ENCODE measurements around the gene TRIOBP.
A peak's percentile ranks its signal among the peaks of the same experiment; 100 is the strongest.

Gene TRIOBP

GRCh38 chr22:37674951-37675929 lies 21.6 kb upstream of the TRIOBP start, which contains the start of gene LGALS1:
LGALS1 (plus strand) TSS chr22:37675636; CDS start chr22:37675703, 67 bp downstream.
- Mint-ChIP-seq H3K4me3 (peak within 1 kb of the TSS; percentile 85 to 91), H3K9me3 (no peaks in the 10 kb centered on the region), H3K27ac (peak within 1 kb of the TSS; percentile 98), H3K36me3 (ENCODE audit: insufficient read depth) (peaks cover 36% of the 10 kb centered on the region), H3K27me3 (no peaks in the 10 kb centered on the region), H3K4me1 (ENCODE audit: low read depth in 2 of 2) (peaks cover 31 to 40% of the 10 kb centered on the region in 2 donors)
- DNase-seq: peak; percentile 43 to 46 (median 45)
- ATAC-seq (replicated peaks): peak; percentile 38

- no peak for DNase-seq
- no peak for ATAC-seq (replicated peaks)
- H3K36me3 Mint-ChIP-seq (ENCODE audit: insufficient read depth): peaks cover 36% of the 10 kb centered on the region
- peak overlapping the region; percentile 85 to 91 for H3K4me3 Mint-ChIP-seq
- no peaks in the 10 kb centered on the region for H3K9me3 Mint-ChIP-seq
- peak overlapping the region; percentile 98 for H3K27ac Mint-ChIP-seq
- H3K27me3 Mint-ChIP-seq: no peaks in the 10 kb centered on the region
- H3K4me1 Mint-ChIP-seq (ENCODE audit: low read depth in 2 of 2): peaks cover 32 to 38% of the 10 kb centered on the region in 2 donors
These were observed 20.7 kb upstream of the TRIOBP start for GRCh38 chr22:37675930-37676735.

GRCh38 chr22:37676736-37677492 lies 19.9 kb upstream of the TRIOBP start:
- Mint-ChIP-seq H3K9me3 (no peaks in the 10 kb centered on the region), H3K4me1 (ENCODE audit: low read depth in 2 of 2) (peaks cover 38 to 44% of the 10 kb centered on the region in 2 donors), H3K27me3 (no peaks in the 10 kb centered on the region), H3K27ac (peak overlapping the region; percentile 98), H3K36me3 (ENCODE audit: insufficient read depth) (peaks cover 37% of the 10 kb centered on the region), H3K4me3 (peak overlapping the region; percentile 85 to 91)
- DNase-seq (peak; percentile 88 to 93 (median 92)), ATAC-seq (replicated peaks) (peak; percentile 84)

GRCh38 chr22:37677493-37677974 lies 19.3 kb upstream of the TRIOBP start:
- Mint-ChIP-seq H3K27me3 (no peaks in the 10 kb centered on the region), H3K36me3 (ENCODE audit: insufficient read depth) (peaks cover 37% of the 10 kb centered on the region), H3K27ac (peak overlapping the region; percentile 98), H3K4me1 (ENCODE audit: low read depth in 2 of 2) (peaks cover 32 to 39% of the 10 kb centered on the region in 2 donors), H3K9me3 (no peaks in the 10 kb centered on the region), H3K4me3 (peak overlapping the region; percentile 85 to 91)
- ATAC-seq (replicated peaks) (peak; percentile 62), DNase-seq (no peak)

GRCh38 chr22:37678372-37678771 lies 18.5 kb upstream of the TRIOBP start:
- no peaks in the 10 kb centered on the region for H3K27me3 Mint-ChIP-seq
- DNase-seq: no peak
- H3K9me3 Mint-ChIP-seq: no peaks in the 10 kb centered on the region
- peak overlapping the region in 1 of 2 donors; percentile 85 for H3K4me3 Mint-ChIP-seq
- H3K36me3 Mint-ChIP-seq (ENCODE audit: insufficient read depth): peaks cover 37% of the 10 kb centered on the region
- ATAC-seq (replicated peaks): no peak
- peak overlapping the region in 1 of 2 donors; percentile 98 for H3K27ac Mint-ChIP-seq
- H3K4me1 Mint-ChIP-seq (ENCODE audit: low read depth in 2 of 2): peaks cover 30 to 37% of the 10 kb centered on the region in 2 donors

- ATAC-seq (replicated peaks) (no peak), DNase-seq (no peak)
- Mint-ChIP-seq H3K4me1 (ENCODE audit: low read depth in 2 of 2) (peaks cover 22 to 29% of the 10 kb centered on the region in 2 donors), H3K36me3 (ENCODE audit: insufficient read depth) (peaks cover 31% of the 10 kb centered on the region), H3K9me3 (no peaks in the 10 kb centered on the region), H3K27me3 (no peaks in the 10 kb centered on the region), H3K4me3 (peak overlapping the region in 1 of 2 donors; percentile 17), H3K27ac (peak overlapping the region in 1 of 2 donors; percentile 35)
These were observed 17.2 kb upstream of the TRIOBP start for GRCh38 chr22:37679670-37680069.

- no peaks in the 10 kb centered on the region for H3K9me3 Mint-ChIP-seq
- ATAC-seq (replicated peaks) (no peak), DNase-seq (no peak)
- H3K4me3 Mint-ChIP-seq: no peak overlapping the region
- H3K36me3 Mint-ChIP-seq (ENCODE audit: insufficient read depth): peaks cover 29% of the 10 kb centered on the region
- H3K4me1 Mint-ChIP-seq (ENCODE audit: low read depth in 2 of 2): peaks cover 18 to 29% of the 10 kb centered on the region in 2 donors
- no peaks in the 10 kb centered on the region for H3K27me3 Mint-ChIP-seq
- H3K27ac Mint-ChIP-seq: no peak overlapping the region
These were observed 16.5 kb upstream of the TRIOBP start for GRCh38 chr22:37680191-37680851.

DNA sequence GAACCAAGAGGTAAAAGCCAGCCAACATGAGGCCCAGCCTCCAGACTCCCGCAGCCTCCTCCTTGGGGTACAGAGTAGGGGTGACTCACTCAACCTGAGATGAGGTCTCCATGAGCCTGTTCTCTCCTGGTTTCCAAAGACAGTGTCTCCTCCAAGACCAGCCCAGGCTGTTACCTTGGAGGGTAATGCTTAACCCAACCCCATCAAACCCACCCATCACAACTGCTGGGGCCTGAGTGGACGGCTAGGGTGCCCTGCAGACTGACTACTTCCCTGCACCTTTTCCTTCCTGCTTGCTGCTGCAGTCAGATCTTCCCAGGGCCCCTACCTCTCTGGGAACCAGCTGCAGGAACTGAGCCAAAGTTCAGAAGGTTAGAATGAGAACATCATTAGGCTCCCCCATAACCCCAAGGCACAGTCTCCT lies 15.8 kb upstream of the TRIOBP start:
- no peak for DNase-seq
- H3K27ac Mint-ChIP-seq: peak overlapping the region; percentile 59 to 73

DNA sequence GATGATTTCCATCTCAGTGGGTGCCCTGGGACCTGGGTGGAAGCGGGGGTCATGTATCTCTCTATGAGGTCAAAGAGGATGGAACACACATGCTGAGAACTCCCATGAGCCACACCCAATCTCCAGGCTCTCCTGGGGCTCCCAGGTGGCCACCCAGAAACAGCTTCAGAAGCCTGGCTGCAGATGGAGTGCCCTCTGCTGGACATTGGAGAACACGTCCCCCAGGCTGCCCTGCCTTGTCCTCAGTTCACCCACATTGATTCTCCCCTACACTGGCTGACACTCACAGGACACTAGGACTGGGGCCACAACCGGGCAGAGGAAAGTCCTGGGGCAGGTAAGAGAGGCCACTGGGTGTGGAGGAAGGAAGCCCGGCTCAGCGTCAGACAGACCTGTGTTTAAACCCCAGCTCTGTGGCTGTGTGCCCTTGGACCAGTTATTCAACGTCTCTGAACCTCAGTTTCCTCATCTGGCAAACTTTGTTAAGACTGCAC lies 15.2 kb upstream of the TRIOBP start:
- Mint-ChIP-seq H3K36me3 (ENCODE audit: insufficient read depth) (peaks cover 31% of the 10 kb centered on the region), H3K27ac (peak overlapping the region; percentile 59 to 73), H3K4me1 (ENCODE audit: low read depth in 2 of 2) (peaks cover 23 to 25% of the 10 kb centered on the region in 2 donors), H3K27me3 (no peaks in the 10 kb centered on the region), H3K4me3 (no peak overlapping the region), H3K9me3 (no peaks in the 10 kb centered on the region)
- ATAC-seq (replicated peaks) (no peak), DNase-seq (peak; percentile 71 to 73 (median 72))

More for the DNA sequence above, 15.8 kb upstream of the TRIOBP start:
- H3K36me3 Mint-ChIP-seq (ENCODE audit: insufficient read depth): peaks cover 29% of the 10 kb centered on the region
- no peaks in the 10 kb centered on the region for H3K9me3 Mint-ChIP-seq
- no peak overlapping the region for H3K4me3 Mint-ChIP-seq
- peaks cover 21 to 23% of the 10 kb centered on the region in 2 donors for H3K4me1 Mint-ChIP-seq (ENCODE audit: low read depth in 2 of 2)
- no peaks in the 10 kb centered on the region for H3K27me3 Mint-ChIP-seq
- no peak for ATAC-seq (replicated peaks)

- ATAC-seq (replicated peaks) (no peak), DNase-seq (no peak)
- Mint-ChIP-seq H3K27ac (peak overlapping the region in 1 of 2 donors; percentile 97), H3K36me3 (ENCODE audit: insufficient read depth) (peaks cover 23% of the 10 kb centered on the region), H3K4me3 (peak overlapping the region; percentile 96 to 97), H3K27me3 (no peaks in the 10 kb centered on the region), H3K4me1 (ENCODE audit: low read depth in 2 of 2) (peaks cover 28 to 29% of the 10 kb centered on the region in 2 donors), H3K9me3 (no peaks in the 10 kb centered on the region)
These were observed 11.8 kb upstream of the TRIOBP start for GRCh38 chr22:37684803-37685615.
